ENCODE data around the gene GPR119. TPM values are rescaled to one million over a fixed set of nuclear protein-coding genes. Genes with fewer than 3 reads are reported as not detected.

GPR119 gene
- total RNA-seq, 1 experiment from 2014 or later, result not detected

- peak overlapping the region; percentile 82; the same call in 1 of the 2 replicates for H3K27ac Mint-ChIP-seq
- peaks cover 39% of the 10 kb centered on the region for H3K4me1 Mint-ChIP-seq
- H3K4me3 Mint-ChIP-seq, result peak overlapping the region; percentile 27; the same call in 1 of the 2 replicates
- TF ChIP-seq, protein P1, sequence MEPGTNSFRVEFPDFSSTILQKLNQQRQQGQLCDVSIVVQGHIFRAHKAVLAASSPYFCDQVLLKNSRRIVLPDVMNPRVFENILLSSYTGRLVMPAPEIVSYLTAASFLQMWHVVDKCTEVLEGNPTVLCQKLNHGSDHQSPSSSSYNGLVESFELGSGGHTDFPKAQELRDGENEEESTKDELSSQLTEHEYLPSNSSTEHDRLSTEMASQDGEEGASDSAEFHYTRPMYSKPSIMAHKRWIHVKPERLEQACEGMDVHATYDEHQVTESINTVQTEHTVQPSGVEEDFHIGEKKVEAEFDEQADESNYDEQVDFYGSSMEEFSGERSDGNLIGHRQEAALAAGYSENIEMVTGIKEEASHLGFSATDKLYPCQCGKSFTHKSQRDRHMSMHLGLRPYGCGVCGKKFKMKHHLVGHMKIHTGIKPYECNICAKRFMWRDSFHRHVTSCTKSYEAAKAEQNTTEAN (CRISPR knock-in tag; IDR thresholded peaks at IDR 0.05), result no peak
- TF ChIP-seq ZNF423 (CRISPR knock-in tag; IDR thresholded peaks at IDR 0.05), result no peak
- no peaks in the 10 kb centered on the region for H3K9me3 Mint-ChIP-seq
- no peaks in the 10 kb centered on the region for H3K27me3 Mint-ChIP-seq (ENCODE audit: low read depth)
- DNase-seq (ENCODE audit: low spot score), result no peak
- no peak for ATAC-seq
- POLR2A ChIA-PET, result no interaction called here
- H3K36me3 Mint-ChIP-seq, result peaks cover 5% of the 10 kb centered on the region
- CTCF ChIA-PET, result interaction anchor here (0.6 to 0.9 kb wide), 2 partner anchors 13 kb away, joined by 3 to 4 read pairs; no protein-coding TSS in a partner anchor
Observed at GRCh38 chrX:130343411-130343810, 42.1 kb downstream of the GPR119 start.

DNA sequence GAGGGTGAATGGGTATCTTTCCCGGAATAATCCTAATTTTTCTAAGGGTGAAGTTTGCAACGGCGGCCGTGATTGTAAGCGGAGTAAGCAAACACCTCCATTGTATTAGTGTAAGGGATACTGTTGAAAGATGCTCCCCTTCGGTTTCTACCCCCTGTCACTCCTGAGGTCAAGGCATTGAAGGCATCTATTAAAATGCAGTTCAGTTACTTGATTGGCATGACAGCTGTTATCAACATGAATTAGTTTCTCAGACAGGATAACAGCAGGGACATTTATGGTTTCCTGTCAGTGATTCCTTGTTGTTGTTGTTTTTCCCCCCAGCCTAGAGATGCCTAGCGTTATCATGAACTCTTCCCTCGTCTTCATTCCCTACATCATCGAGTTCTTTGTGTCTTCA, 45.2 kb downstream of the GPR119 start:
- ATAC-seq (no peak), DNase-seq (ENCODE audit: low spot score) (no peak)
- Mint-ChIP-seq H3K4me3 (peak overlapping the region; percentile 87), H3K9me3 (no peaks in the 10 kb centered on the region), H3K27ac (peak overlapping the region; percentile 45; the same call in 1 of the 2 replicates), H3K36me3 (peaks cover 2% of the 10 kb centered on the region; the same call in 1 of the 2 replicates), H3K27me3 (ENCODE audit: low read depth) (no peaks in the 10 kb centered on the region; the same call in 1 of the 2 replicates), H3K4me1 (peaks cover 39% of the 10 kb centered on the region)
- no peak for TF ChIP-seq ZNF232 (CRISPR knock-in tag; IDR thresholded peaks at IDR 0.05)
- no peak for TF ChIP-seq PRRX2 (CRISPR knock-in tag; IDR thresholded peaks at IDR 0.05)
- TF ChIP-seq ZNF263 (CRISPR knock-in tag; IDR thresholded peaks at IDR 0.05; ENCODE audit: low read depth), result no peak
- no peak for TF ChIP-seq TP53 (CRISPR knock-in tag; IDR thresholded peaks at IDR 0.05)
- TF ChIP-seq, protein P2, sequence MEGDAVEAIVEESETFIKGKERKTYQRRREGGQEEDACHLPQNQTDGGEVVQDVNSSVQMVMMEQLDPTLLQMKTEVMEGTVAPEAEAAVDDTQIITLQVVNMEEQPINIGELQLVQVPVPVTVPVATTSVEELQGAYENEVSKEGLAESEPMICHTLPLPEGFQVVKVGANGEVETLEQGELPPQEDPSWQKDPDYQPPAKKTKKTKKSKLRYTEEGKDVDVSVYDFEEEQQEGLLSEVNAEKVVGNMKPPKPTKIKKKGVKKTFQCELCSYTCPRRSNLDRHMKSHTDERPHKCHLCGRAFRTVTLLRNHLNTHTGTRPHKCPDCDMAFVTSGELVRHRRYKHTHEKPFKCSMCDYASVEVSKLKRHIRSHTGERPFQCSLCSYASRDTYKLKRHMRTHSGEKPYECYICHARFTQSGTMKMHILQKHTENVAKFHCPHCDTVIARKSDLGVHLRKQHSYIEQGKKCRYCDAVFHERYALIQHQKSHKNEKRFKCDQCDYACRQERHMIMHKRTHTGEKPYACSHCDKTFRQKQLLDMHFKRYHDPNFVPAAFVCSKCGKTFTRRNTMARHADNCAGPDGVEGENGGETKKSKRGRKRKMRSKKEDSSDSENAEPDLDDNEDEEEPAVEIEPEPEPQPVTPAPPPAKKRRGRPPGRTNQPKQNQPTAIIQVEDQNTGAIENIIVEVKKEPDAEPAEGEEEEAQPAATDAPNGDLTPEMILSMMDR (IDR thresholded peaks at IDR 0.05), result no peak
- TF ChIP-seq ARID4B (CRISPR knock-in tag; IDR thresholded peaks at IDR 0.05; ENCODE audit: borderline replicate concordance), result no peak
- TF ChIP-seq, protein P3, sequence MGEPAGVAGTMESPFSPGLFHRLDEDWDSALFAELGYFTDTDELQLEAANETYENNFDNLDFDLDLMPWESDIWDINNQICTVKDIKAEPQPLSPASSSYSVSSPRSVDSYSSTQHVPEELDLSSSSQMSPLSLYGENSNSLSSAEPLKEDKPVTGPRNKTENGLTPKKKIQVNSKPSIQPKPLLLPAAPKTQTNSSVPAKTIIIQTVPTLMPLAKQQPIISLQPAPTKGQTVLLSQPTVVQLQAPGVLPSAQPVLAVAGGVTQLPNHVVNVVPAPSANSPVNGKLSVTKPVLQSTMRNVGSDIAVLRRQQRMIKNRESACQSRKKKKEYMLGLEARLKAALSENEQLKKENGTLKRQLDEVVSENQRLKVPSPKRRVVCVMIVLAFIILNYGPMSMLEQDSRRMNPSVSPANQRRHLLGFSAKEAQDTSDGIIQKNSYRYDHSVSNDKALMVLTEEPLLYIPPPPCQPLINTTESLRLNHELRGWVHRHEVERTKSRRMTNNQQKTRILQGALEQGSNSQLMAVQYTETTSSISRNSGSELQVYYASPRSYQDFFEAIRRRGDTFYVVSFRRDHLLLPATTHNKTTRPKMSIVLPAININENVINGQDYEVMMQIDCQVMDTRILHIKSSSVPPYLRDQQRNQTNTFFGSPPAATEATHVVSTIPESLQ (CRISPR knock-in tag; IDR thresholded peaks at IDR 0.05), result no peak
- TF ChIP-seq, protein P4, sequence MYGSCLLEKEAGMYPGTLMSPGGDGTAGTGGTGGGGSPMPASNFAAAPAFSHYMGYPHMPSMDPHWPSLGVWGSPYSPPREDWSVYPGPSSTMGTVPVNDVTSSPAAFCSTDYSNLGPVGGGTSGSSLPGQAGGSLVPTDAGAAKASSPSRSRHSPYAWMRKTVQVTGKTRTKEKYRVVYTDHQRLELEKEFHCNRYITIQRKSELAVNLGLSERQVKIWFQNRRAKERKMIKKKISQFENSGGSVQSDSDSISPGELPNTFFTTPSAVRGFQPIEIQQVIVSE (CRISPR knock-in tag; IDR thresholded peaks at IDR 0.05; ENCODE audit: borderline replicate concordance), result no peak
- no peak for TF ChIP-seq ZNF219 (CRISPR knock-in tag; IDR thresholded peaks at IDR 0.05; ENCODE audit: borderline replicate concordance)
- no peak for TF ChIP-seq ZNF396 (CRISPR knock-in tag; IDR thresholded peaks at IDR 0.05; ENCODE audit: borderline replicate concordance)
- no peak for TF ChIP-seq ATF1 (CRISPR knock-in tag; IDR thresholded peaks at IDR 0.05)
- no peak for TF ChIP-seq EMX1 (CRISPR knock-in tag; IDR thresholded peaks at IDR 0.05)
- TF ChIP-seq PREB (CRISPR knock-in tag; IDR thresholded peaks at IDR 0.05; ENCODE audit: borderline replicate concordance), result no peak
- TF ChIP-seq, protein P5, sequence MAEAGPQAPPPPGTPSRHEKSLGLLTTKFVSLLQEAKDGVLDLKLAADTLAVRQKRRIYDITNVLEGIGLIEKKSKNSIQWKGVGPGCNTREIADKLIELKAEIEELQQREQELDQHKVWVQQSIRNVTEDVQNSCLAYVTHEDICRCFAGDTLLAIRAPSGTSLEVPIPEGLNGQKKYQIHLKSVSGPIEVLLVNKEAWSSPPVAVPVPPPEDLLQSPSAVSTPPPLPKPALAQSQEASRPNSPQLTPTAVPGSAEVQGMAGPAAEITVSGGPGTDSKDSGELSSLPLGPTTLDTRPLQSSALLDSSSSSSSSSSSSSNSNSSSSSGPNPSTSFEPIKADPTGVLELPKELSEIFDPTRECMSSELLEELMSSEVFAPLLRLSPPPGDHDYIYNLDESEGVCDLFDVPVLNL (CRISPR knock-in tag; IDR thresholded peaks at IDR 0.05; ENCODE audit: borderline replicate concordance, low read depth), result no peak
- TF ChIP-seq SP1 (CRISPR knock-in tag; conservative IDR thresholded peaks at IDR 0.05), result no peak
- TF ChIP-seq SMAD4 (CRISPR knock-in tag; IDR thresholded peaks at IDR 0.05), result no peak
- TF ChIP-seq JUN (CRISPR knock-in tag; IDR thresholded peaks at IDR 0.05), result no peak
- no peak for TF ChIP-seq TEAD4 (CRISPR knock-in tag; IDR thresholded peaks at IDR 0.05)
- ChIA-PET POLR2A (no interaction called here), CTCF (interaction anchor here (0.8 to 1.0 kb wide), 2 partner anchors 11 to 280 kb away, joined by 3 read pairs; no protein-coding TSS in a partner anchor)
